Duodenal mucosa (tissue), 2 donors: ENCODE measurements around the gene SLC17A3.

Experiments
- H3K27ac ChIP-seq: one replicate; pipeline ENCODE4 v1.7.0; 2013; ENCODE audit warnings: low read depth, low read length
- H3K27me3 ChIP-seq, 2 donors: one replicate each; pipeline ENCODE4 v1.7.0; 2013; ENCODE audit warnings: low read length in 2 of 2, control low read depth in 1 of 2; ENCODE audit not compliant: insufficient read depth in 2 of 2, control insufficient read depth in 1 of 2
- H3K36me3 ChIP-seq, 2 donors: one replicate each; pipeline ENCODE4 v1.7.0; 2013; ENCODE audit warnings: low read length in 2 of 2, control low read depth in 1 of 2; ENCODE audit not compliant: insufficient read depth in 2 of 2, control insufficient read depth in 1 of 2
- H3K4me1 ChIP-seq, 2 donors: one replicate each; pipeline ENCODE4 v1.7.0; 2013; ENCODE audit warnings: low read length in 2 of 2, control low read depth in 1 of 2; ENCODE audit not compliant: insufficient read depth in 2 of 2, control insufficient read depth in 1 of 2
- H3K4me3 ChIP-seq, 2 donors: one replicate each; pipeline ENCODE4 v1.7.0; 2013; ENCODE audit warnings: low read length in 2 of 2, low read depth in 1 of 2
- H3K9ac ChIP-seq, 2 donors: one replicate each; pipeline ENCODE4 v1.7.0; 2013; ENCODE audit warnings: low read length in 2 of 2, low read depth in 1 of 2
- H3K9me3 ChIP-seq, 2 donors: one replicate each; pipeline ENCODE4 v1.7.0; 2013; ENCODE audit warnings: low read length in 2 of 2, control low read depth in 1 of 2; ENCODE audit not compliant: control insufficient read depth in 1 of 2

Gene SLC17A3

GRCh38 chr6:25844518-25844917 is 29.5 kb downstream of the SLC17A3 start:
- no peaks in the 10 kb centered on the region for H3K4me1 ChIP-seq
- H3K9me3 ChIP-seq: no peaks in the 10 kb centered on the region
- no peaks in the 10 kb centered on the region for H3K36me3 ChIP-seq
- H3K9ac ChIP-seq: no peak overlapping the region
- H3K27ac ChIP-seq: no peak overlapping the region
- H3K4me3 ChIP-seq: no peak overlapping the region
- H3K27me3 ChIP-seq: no peaks in the 10 kb centered on the region

GRCh38 chr6:25842526-25842925 is 31.5 kb downstream of the SLC17A3 start:
- Histone ChIP-seq H3K27ac (no peak overlapping the region), H3K4me3 (no peak overlapping the region), H3K36me3 (no peaks in the 10 kb centered on the region), H3K9ac (no peak overlapping the region), H3K4me1 (no peaks in the 10 kb centered on the region), H3K9me3 (no peaks in the 10 kb centered on the region), H3K27me3 (no peaks in the 10 kb centered on the region)

GRCh38 chr6:25835442-25836283 is 38.4 kb downstream of the SLC17A3 start:
- no peak overlapping the region for H3K27ac ChIP-seq
- H3K9ac ChIP-seq: no peak overlapping the region
- no peaks in the 10 kb centered on the region for H3K27me3 ChIP-seq
- peaks cover 5 to 7% of the 10 kb centered on the region in 2 donors for H3K4me1 ChIP-seq
- H3K4me3 ChIP-seq: no peak overlapping the region
- H3K36me3 ChIP-seq: no peaks in the 10 kb centered on the region
- no peaks in the 10 kb centered on the region for H3K9me3 ChIP-seq

- no peak overlapping the region for H3K27ac ChIP-seq
- H3K4me3 ChIP-seq: no peak overlapping the region
- no peaks in the 10 kb centered on the region for H3K36me3 ChIP-seq
- H3K4me1 ChIP-seq: peaks cover 5 to 7% of the 10 kb centered on the region in 2 donors
- H3K27me3 ChIP-seq: no peaks in the 10 kb centered on the region
- H3K9ac ChIP-seq: no peak overlapping the region
- H3K9me3 ChIP-seq: no peaks in the 10 kb centered on the region
These were observed 39.1 kb downstream of the SLC17A3 start for GRCh38 chr6:25834950-25835349.

GRCh38 chr6:25833136-25833535 is 40.9 kb downstream of the SLC17A3 start:
- no peak overlapping the region for H3K9ac ChIP-seq
- no peak overlapping the region for H3K4me3 ChIP-seq
- peaks cover 5 to 7% of the 10 kb centered on the region in 2 donors for H3K4me1 ChIP-seq
- no peaks in the 10 kb centered on the region for H3K9me3 ChIP-seq
- H3K36me3 ChIP-seq: no peaks in the 10 kb centered on the region
- H3K27ac ChIP-seq: no peak overlapping the region
- H3K27me3 ChIP-seq: no peaks in the 10 kb centered on the region

GRCh38 chr6:25832670-25833069 is 41.4 kb downstream of the SLC17A3 start:
- Histone ChIP-seq H3K27me3 (no peaks in the 10 kb centered on the region), H3K9me3 (no peaks in the 10 kb centered on the region), H3K4me1 (peaks cover 5 to 7% of the 10 kb centered on the region in 2 donors), H3K27ac (no peak overlapping the region), H3K36me3 (no peaks in the 10 kb centered on the region), H3K9ac (no peak overlapping the region), H3K4me3 (no peak overlapping the region)

- Histone ChIP-seq H3K9me3 (no peaks in the 10 kb centered on the region), H3K27me3 (no peaks in the 10 kb centered on the region), H3K9ac (no peak overlapping the region), H3K27ac (no peak overlapping the region), H3K36me3 (no peaks in the 10 kb centered on the region), H3K4me1 (peaks cover 5 to 7% of the 10 kb centered on the region in 2 donors), H3K4me3 (no peak overlapping the region)
These were observed 41.8 kb downstream of the SLC17A3 start for GRCh38 chr6:25832307-25832662.

- H3K4me1 ChIP-seq: peaks cover 5 to 7% of the 10 kb centered on the region in 2 donors
- H3K9ac ChIP-seq: no peak within 1 kb of the TSS
- H3K9me3 ChIP-seq: no peaks in the 10 kb centered on the region
- no peaks in the 10 kb centered on the region for H3K36me3 ChIP-seq
- H3K27me3 ChIP-seq: no peaks in the 10 kb centered on the region
- H3K27ac ChIP-seq: no peak within 1 kb of the TSS
- no peak within 1 kb of the TSS for H3K4me3 ChIP-seq
These were observed 42.3 kb downstream of the SLC17A3 start, which contains the start of gene SLC17A1 for GRCh38 chr6:25831532-25832306. Gene SLC17A1, minus strand, starts transcription at chr6:25832052. Its CDS starts 1,495 bp downstream, at chr6:25830557.

GRCh38 chr6:25830458-25830857 is 43.6 kb downstream of the SLC17A3 start:
- Histone ChIP-seq H3K4me3 (no peak overlapping the region), H3K9ac (no peak overlapping the region), H3K27ac (no peak overlapping the region)

GRCh38 chr6:25829375-25829774 is 44.7 kb downstream of the SLC17A3 start:
- Histone ChIP-seq H3K4me3 (no peak overlapping the region), H3K27ac (no peak overlapping the region), H3K9me3 (no peaks in the 10 kb centered on the region), H3K36me3 (no peaks in the 10 kb centered on the region), H3K27me3 (no peaks in the 10 kb centered on the region), H3K4me1 (no peaks in the 10 kb centered on the region), H3K9ac (no peak overlapping the region)

More at GRCh38 chr6:25830458-25830857, 43.6 kb downstream of the SLC17A3 start:
- Histone ChIP-seq H3K27me3 (no peaks in the 10 kb centered on the region), H3K9me3 (no peaks in the 10 kb centered on the region), H3K4me1 (peaks cover 0 to under 1% of the 10 kb centered on the region in 2 donors), H3K36me3 (no peaks in the 10 kb centered on the region)
